BE2C (cell line): ENCODE data around the gene RABAC1. TPM values are rescaled to one million over a fixed set of nuclear protein-coding genes. Genes with fewer than 3 reads are reported as not detected.

Source experiments
- DNase-seq: peaks from one replicate; pipeline ENCODE4 v3.0.0-alpha.2; 2020
- H3K27me3 ChIP-seq: fragments of 250-450 bp; sonication (Bioruptor Pico); 2 replicates; pipeline ENCODE4 v1.5.1; 2020; ENCODE audit warnings: mild to moderate bottlenecking
- H3K36me3 ChIP-seq: fragments of 250-450 bp; sonication (Bioruptor Pico); 2 replicates; pipeline ENCODE4 v1.5.1; 2020; ENCODE audit warnings: mild to moderate bottlenecking
- H3K4me1 ChIP-seq: fragments of 250-450 bp; sonication (Bioruptor Pico); 2 replicates; pipeline ENCODE4 v1.5.1; 2020
- H3K4me3 ChIP-seq: 2 replicates; pipeline ENCODE4 v1.5.1; 2011; ENCODE audit warnings: low read depth, low read length
- H3K9me3 ChIP-seq: fragments of 250-450 bp; sonication (Bioruptor Pico); 2 replicates; pipeline ENCODE4 v1.5.1; 2020
- CTCF ChIP-seq: IDR thresholded peaks from 2 replicates; pipeline ENCODE4 v1.5.1; 2012; ENCODE audit warnings: mild to moderate bottlenecking, low read depth, low read length
- polyA plus RNA-seq: library from polyadenylated mRNA; unstranded; fragments of >200 nt; gene quantifications from one replicate; pipeline ENCODE4 v1.2.1, GENCODE V29; 2012; ENCODE audit warnings: low read depth, missing spikeins; ENCODE audit not compliant: insufficient read length, insufficient read depth

Gene RABAC1
- 203 TPM for polyA plus RNA-seq

GRCh38 chr19:41959056-41960053 is at the start of gene RABAC1:
Gene RABAC1, minus strand, starts transcription at chr19:41959321. Its CDS starts 29 bp downstream, at chr19:41959292.
- TF ChIP-seq CTCF, result peak; percentile 42
- peaks cover 5% of the 10 kb centered on the region; the same call in 1 of the 2 replicates for H3K36me3 ChIP-seq
- no peaks in the 10 kb centered on the region for H3K9me3 ChIP-seq
- H3K4me3 ChIP-seq, result peak within 1 kb of the TSS; percentile 92
- DNase-seq, result peak; percentile 96
- no peaks in the 10 kb centered on the region for H3K4me1 ChIP-seq
- H3K27me3 ChIP-seq, result no peaks in the 10 kb centered on the region

DNA sequence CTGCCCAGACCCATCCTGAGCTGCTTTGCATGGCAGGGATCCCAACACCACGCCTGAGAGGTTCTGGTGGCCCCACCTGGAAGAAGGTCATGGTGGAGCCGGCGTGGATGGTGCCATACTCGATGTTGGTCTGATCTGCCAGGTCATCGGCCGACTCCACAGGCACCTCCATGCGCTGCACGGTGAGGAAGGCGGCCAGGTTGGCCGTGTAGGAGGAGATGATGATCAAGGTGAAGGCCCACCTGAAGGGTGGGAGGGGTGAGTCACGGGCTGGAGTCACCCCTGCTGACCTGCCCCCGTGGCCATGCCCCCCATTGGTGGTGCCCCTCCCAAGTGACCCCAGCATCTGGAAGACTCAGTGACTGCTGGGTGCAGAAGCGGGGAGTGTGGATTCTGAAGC is 47.4 kb upstream of the RABAC1 start:
- no peaks in the 10 kb centered on the region for H3K36me3 ChIP-seq
- no peak for TF ChIP-seq CTCF
- no peaks in the 10 kb centered on the region for H3K27me3 ChIP-seq
- no peaks in the 10 kb centered on the region for H3K9me3 ChIP-seq
- no peak overlapping the region for H3K4me3 ChIP-seq
- no peak for DNase-seq
- H3K4me1 ChIP-seq, result no peaks in the 10 kb centered on the region; the same call in 1 of the 2 replicates

DNA sequence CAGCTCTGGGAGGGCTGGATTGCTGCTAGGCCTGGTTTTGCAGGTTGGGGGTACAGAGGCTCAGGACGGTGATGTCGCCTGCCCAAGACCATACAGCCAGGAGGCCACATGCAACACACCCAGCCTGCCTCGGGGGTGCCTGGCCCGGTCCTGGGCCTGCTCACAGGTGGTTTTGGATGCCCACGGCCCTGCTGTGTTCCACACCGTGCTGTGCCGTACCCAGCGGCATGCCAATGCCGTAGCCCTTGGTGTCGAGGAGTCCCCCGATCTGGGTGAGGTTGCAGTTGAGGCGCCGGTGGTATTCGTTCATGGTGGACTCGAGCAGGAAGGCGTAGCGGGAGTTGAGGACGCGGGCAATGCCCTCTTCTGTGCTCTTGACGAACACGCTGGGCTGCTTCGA is 46.4 kb upstream of the RABAC1 start:
- Histone ChIP-seq H3K4me1 (no peaks in the 10 kb centered on the region; the same call in 1 of the 2 replicates), H3K36me3 (no peaks in the 10 kb centered on the region), H3K9me3 (no peaks in the 10 kb centered on the region), H3K4me3 (no peak overlapping the region), H3K27me3 (no peaks in the 10 kb centered on the region)
- no peak for DNase-seq
- TF ChIP-seq CTCF, result no peak

GRCh38 chr19:42003506-42004294 is 44.6 kb upstream of the RABAC1 start:
- Histone ChIP-seq H3K27me3 (no peaks in the 10 kb centered on the region), H3K4me3 (no peak overlapping the region), H3K4me1 (peaks cover 5% of the 10 kb centered on the region), H3K36me3 (no peaks in the 10 kb centered on the region), H3K9me3 (no peaks in the 10 kb centered on the region)
- DNase-seq, result no peak
- TF ChIP-seq CTCF, result no peak

- no peaks in the 10 kb centered on the region for H3K27me3 ChIP-seq
- H3K4me1 ChIP-seq, result peaks cover 27% of the 10 kb centered on the region
- no peak for DNase-seq
- H3K9me3 ChIP-seq, result no peaks in the 10 kb centered on the region
- peak overlapping the region; percentile 59 for H3K4me3 ChIP-seq
- TF ChIP-seq CTCF, result no peak
- no peaks in the 10 kb centered on the region for H3K36me3 ChIP-seq
Observed at GRCh38 chr19:41999878-42000208, 40.7 kb upstream of the RABAC1 start.
